HG03571 (cell line): ENCODE results near the gene KIF1C.
"Not testable (repeated sequence)": the region's sequence is repeated elsewhere in the genome, so short reads cannot be mapped to it uniquely, and the experiment has no call there.

ENCODE experiments used
- ATAC-seq: cut with Tn5 transposase; IDR thresholded peaks from one replicate; pipeline ENCODE4 v1.9.1; 2021; ENCODE audit not compliant: unreplicated experiment

The KIF1C gene

DNA sequence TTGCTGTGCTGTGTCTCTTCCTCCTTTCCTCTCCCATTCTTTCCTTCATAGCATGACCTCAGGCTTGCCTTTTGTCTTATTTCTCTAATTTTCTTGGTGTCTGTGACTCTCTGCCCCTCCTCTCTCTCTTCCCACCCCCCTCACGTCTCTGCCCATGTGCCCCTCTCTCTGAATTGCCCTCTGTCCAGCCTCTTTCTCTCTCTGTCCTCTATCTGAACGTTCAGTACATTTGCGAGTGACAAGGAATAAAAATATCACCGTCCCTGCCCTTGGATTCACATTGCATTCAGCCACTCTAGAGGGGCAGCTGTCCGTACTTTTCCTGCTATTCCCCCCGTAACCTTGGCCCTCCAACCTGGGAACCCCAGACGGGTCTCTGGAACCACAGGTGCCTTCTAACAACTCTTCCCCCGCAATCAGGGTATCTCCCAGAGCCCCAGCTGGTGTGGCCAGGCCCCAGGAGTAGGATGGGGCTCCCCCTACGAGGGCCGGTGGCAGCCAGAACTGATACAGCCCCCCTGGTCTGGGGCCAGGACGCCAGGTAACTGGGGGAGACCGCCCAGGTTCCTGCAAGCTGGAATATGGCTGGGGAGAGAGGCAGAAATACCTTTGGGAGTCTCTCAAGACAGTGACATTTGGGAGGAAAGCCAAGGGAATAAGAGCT, 1.8 kb downstream of the KIF1C start:
- no peak for ATAC-seq

DNA sequence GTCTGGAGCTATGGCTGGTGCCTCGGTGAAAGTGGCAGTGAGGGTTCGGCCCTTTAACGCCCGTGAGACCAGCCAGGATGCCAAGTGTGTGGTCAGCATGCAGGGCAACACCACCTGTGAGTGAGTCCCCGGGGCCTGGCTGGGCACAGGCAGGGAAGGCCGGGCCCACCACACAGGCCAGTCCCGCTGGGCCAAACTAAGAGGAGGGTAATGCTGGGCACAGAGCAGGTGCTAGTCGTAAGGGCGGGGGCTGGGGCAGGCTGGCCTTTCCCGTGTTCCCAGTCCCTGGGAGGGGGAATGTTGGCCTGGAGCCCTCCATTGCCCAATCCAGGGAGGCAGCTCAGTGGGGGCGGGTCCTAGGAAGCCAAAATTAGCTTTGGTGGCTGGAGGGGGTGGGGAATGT, 2.5 kb downstream of the KIF1C start:
- ATAC-seq: no peak

DNA sequence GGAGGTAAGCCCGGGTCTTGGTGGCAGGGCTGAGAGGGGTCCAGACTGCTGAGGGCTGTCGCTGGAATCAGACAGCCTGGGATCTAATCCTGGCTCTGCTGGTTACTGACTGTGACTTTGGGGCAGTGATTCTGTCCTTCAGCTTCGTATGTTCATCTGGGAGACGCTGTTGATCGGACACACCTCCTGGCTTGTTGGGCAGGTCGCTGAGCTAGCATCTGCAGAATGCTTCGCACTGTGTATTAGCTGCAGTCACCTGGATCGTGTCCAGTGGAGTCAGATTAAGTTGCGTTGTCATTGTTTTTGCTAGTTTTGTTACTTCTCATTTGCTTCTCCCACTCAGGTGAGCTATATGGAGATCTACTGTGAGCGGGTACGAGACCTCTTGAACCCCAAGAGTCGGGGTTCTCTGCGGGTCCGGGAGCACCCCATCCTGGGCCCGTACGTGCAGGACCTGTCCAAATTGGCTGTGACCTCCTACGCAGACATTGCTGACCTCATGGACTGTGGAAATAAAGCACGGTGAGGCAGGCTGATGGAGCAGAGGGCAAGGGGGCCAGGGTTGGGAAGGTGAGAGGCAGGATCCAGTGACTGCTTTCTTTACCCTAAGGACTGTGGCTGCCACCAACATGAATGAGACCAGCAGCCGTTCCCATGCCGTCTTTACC, 4.5 kb downstream of the KIF1C start:
- no peak for ATAC-seq

DNA sequence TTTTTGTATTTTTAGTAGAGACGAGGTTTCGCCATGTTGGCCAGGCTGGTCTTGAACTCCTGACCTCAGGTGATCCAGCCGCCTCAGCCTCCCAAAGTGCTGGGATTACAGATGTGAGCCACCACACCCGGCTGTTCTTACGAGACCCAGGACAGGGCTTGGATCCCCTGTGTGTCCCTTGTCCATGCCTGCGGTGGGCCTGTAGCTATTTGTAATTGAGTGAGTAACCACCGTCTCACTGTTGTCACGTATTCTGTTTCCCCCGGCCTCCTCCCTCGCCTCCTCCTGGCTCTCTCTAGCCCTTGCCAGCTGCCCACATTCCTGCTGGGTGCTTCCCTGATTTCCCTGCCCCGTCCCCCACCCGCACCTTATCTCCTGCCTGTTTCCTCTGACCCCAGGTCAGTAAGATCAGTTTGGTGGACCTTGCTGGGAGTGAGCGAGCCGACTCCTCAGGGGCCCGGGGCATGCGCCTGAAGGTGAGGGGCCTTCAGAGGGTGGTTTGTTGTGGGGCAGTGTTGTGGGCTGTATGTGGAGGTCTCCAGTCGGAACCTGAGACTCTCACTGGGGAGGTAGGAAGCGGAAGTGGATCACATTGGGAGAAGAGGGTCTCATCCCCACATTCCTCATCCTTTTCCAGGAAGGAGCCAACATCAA, 5.6 kb downstream of the KIF1C start:
- ATAC-seq: no peak

DNA sequence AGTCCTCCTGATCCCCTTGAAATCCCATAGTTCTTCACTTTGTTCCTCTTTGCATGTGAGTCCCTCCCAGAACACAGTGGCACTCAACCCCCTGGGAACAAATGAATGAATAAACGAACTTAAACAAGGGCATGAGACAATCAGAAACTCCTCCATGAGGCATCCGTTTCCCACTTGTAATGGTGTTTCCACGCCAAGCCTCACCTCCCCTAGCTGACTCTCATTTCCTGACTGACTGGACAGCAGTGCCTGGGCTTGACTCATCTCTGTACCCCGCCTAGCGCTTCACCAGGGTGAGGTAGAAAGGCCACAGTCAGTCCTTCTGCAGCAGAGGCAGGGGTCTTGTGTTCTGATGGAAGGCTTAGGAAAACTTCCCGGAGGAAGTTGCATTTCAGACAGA, 14.2 kb downstream of the KIF1C start:
- no peak for ATAC-seq

DNA sequence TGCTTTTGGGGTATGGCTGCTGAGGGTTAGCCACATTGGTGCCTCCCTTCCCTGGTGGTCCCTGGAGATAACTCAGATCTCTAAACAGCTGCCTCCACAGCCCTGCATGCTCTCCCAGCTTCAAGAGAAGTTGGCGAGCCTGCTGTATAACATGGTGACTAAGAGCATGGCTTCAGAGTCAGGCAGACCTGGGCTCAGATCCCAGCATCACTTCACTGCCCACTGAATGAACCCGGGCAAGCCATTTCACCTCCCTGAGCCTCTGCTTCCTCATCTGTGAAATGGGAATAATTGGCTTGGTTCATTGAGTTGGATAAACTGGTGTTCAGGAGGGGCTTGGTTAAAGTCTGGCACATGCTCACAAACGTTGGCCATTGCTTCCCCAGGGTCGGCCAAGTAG, 16.6 kb downstream of the KIF1C start:
- ATAC-seq: no peak

DNA sequence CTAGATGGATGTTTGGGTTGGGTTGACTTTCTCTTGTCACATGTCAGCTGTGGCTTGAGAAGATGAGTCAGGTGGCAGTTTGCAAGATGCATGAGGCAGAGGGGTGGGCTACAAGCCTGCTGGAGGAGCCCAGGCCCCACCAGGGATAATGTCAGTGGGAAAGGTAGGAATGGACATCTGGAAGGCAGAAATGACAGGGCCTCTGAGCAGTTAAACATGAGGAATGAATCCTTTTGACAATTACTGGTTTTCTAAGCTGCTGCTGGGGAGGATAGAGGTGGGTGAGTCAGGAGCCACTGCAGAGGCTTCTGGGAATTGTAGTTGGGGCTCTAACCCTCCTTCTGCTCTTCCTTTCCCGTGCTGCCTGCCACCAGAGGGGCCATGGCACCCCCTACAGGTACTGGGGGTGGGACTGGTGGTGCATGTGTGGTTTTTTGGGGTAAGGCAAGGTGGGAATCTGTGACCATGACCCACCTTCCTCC, 21.8 kb downstream of the KIF1C start:
- no peak for ATAC-seq

DNA sequence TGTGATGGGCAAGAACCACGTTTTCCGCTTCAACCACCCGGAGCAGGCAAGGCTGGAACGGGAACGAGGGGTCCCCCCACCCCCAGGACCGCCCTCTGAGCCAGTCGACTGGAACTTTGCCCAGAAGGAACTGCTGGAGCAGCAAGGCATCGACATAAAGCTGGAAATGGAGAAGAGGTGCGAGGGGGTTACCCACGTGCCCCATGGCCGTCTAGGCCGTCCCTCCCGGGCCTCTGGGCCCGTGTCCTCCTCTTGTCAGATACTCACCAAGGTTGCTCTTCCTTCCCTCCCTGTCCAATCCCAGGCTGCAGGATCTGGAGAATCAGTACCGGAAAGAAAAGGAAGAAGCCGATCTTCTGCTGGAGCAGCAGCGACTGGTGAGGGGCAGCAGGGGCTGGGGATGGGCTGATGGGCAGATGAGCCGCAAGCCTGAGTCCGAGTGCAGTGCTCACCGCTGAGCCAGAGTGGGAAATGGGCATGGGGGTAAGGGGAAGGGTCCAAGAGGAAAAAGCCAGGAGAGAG, 22.8 kb downstream of the KIF1C start:
- ATAC-seq: no peak

DNA sequence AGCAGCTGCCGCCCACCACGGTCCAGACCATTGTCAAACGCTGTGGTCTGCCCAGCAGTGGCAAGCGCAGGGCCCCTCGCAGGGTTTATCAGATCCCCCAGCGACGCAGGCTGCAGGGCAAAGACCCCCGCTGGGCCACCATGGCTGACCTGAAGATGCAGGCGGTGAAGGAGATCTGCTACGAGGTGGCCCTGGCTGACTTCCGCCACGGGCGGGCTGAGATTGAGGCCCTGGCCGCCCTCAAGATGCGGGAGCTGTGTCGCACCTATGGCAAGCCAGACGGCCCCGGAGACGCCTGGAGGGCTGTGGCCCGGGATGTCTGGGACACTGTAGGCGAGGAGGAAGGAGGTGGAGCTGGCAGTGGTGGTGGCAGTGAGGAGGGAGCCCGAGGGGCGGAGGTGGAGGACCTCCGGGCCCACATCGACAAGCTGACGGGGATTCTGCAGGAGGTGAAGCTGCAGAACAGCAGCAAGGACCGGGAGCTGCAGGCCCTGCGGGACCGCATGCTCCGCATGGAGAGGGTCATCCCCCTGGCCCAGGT, 24.5 kb downstream of the KIF1C start:
- no peak for ATAC-seq

DNA sequence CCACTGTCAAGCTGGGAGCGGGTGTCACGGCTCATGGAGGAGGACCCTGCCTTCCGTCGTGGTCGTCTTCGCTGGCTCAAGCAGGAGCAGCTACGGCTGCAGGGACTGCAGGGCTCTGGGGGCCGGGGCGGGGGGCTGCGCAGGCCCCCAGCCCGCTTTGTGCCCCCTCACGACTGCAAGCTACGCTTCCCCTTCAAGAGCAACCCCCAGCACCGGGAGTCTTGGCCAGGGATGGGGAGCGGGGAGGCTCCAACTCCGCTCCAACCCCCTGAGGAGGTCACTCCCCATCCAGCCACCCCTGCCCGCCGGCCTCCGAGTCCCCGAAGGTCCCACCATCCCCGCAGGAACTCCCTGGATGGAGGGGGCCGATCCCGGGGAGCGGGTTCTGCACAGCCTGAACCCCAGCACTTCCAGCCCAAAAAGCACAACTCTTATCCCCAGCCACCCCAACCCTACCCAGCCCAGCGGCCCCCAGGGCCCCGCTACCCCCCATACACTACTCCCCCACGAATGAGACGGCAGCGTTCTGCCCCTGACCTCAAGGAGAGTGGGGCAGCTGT, 25.9 kb downstream of the KIF1C start:
- no peak for ATAC-seq

DNA sequence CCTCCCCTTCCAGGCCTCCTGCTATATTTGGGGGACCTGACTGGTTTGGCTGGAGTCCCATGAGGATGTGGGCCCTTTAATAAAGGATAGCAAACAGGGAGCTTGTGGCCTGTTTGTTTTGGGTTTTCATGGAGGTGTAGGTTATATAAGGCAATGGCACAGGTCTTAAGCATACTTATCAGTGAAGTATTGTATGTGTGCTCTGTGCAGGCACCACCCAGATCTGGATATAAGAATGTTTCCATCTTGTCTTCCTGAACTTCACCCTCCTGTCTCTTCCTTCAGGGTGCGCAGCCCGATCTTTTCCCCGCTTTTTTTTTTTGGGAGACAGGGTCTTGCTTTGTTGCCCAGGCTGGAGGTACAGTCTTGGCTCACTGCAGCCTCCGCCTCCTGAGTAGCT, 26.9 kb downstream of the KIF1C start:
- no peak for ATAC-seq

DNA sequence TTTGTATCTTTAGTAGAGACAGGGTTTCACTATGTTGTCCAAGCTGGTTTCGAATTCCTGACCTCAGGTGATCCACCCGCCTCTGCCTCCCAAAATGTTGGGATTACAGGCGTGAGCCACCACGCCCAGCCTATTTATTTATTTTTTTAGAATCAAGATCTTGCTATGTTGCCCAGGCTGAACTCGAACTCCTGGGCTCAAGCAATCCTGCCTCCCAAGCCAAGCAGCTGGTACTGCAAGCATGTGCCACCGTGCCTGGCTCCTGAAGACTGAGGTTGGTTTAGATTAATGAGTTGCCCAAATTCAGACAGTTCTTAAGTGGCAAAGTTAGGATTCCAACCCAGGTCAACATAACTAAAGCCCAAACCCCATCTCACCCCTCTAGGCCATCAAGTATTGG, 29.5 kb downstream of the KIF1C start:
- ATAC-seq: no peak

DNA sequence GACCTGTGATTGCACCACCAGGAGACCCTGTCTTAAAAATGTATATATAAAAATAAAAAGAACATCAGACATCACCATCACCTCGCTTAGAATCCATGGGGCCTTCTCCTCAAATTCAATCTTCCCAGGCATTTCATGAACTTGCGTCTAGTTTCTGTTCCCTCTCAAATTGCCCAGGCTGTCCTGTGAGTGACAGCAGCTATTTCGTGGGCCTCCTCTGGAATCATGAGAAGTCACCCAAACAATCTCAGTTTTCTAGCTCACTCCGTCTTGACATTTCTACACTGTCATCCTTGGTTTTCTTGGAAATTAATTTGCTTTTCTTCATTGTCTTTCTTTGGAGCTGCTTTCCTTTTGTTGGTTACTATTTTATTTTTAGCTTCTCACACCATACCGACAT, 30.2 kb downstream of the KIF1C start:
- ATAC-seq: no peak

DNA sequence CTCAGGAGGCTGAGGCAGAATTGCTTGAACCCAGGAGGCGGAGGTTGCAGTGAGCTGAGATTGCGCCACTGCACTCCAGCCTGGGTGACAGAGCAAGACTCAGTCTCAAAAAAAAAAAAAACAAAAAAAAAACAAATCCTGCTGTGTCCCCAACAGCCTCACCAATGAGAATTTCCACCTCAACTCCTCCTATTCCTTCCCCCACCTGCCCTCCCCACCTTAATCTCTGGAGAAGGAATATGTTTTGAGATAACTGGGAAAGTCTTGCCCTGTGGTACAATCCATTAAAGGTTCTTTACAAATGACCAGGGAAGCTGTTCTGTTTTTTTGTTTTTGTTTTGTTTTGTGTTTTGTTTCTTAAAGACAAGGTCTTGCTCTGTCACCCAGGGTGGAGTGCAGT, 32.4 kb downstream of the KIF1C start:
- not testable (repeated sequence) for ATAC-seq

DNA sequence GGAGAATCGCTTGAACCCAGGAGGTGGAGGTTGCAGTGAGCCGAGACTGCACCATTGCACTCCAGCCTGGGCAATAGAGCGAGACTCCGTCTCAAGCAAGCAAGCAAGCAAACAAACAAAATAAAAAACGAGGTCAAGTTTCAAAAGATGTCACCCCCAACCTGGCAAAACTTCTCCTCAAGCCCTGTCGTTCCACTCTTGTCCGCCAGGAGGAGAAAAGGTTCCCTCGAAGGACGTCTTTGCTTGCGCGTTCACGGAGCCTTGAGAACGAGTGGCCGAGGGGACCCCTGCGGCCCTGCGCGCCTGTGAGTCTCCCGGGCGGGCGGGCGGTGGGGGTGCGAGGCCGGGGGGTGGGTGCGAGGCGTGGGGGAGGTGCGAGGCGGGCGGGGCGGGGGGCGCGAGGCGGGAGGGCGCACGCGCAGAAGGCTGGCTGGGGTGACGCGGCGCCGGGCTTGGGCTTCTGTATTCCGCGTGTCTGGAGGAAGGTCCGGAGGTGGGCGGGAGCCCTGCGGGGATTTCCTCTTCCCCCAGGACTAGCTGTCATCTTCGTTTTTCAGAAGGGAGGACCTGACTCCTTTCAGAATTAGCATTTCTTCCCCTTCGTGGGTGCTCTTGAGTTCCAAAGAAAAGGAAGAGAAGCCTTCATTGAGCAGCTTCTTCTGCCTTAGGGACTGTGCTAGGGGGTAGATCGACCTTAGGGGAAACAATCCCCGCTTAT, 33.8 kb downstream of the KIF1C start:
- ATAC-seq: no peak

DNA sequence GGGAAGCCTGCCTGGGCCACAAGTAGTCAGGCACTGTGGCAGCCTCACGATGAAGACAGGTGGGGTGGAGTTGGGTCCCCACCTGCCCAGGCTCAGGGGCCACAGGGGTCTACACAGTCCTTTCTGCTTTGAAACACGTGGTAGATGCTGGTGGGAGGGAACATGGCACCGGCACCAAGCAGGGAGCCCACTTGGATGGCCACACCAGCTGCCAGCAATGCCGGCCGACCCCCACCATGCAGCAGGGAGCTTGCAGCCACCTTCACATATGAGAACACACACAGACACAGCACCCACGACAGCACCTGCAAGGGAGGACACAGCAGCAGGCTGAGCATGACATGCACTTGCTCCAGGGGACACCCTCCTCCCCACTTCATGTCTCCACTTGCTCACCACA, 35.1 kb downstream of the KIF1C start:
- ATAC-seq: no peak

DNA sequence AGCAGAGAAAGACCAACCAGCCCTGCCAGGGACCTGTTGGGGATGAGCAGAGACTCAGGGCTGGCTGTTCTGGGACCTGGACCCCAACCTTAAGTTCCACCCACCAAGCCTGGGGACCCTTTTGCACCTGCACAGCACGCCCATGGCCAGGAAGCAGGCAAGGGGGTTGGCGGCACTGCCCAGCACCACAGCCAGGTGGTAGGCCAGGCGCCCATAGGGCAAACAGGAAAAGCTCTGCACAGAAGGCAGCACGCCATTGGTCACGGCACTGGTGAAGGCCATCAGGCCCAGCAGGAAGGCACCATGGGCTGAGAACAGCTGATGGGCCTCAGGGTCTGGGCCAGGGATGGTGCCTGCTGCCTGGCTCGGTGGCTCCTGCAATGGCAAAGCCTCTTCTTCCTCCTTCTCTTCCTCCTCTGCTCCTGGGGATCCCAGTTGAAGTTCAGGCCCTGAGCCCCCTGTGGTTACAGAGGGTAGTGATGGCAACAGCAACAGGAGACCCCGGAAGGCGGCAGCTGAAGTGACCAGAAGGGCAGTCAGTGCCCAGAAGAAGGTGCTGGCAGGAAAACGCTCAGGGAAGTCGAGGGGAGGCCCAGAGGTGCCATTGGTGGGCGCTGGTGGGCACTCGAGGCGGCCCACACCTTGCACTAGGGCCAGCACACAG, 35.7 kb downstream of the KIF1C start:
- ATAC-seq: no peak

DNA sequence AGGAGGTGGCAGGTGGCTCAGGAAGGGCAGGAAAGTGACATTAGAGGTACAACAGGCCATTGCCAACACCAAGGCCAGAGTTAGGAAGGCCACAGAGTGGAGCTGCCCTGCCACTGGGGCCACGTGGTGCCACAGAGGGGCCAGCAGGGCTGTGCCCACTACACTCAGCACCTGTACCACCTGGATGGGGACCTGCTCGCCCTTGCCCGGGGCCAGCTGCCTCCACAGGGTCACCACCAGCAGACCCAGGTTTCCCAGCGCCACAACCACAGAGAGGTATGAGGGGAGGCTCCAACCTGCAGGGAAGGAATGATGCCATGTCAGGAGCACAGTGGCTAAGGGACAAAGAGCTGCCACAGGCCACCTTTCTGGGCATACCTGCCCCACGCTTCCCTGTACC, 36.3 kb downstream of the KIF1C start:
- no peak for ATAC-seq

DNA sequence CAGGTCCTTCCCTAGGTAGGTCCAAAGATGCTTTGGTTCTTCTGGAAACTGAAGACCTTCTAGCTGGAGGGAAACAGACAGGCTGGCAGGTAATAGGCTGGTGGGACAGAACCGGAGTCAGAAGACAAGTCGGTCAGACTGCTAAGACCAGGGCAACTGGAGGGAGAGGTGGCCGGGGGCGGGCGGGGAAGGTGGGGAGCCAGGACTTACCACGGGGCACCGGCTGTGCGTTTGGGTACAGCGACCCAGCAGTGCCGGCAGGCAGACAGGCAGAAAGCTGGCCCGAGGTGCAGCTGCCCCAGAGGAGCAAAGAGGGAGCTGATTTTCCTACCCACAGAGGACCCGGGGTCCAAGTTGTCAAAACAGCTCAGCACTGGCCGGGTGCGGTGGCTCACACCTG, 36.9 kb downstream of the KIF1C start:
- ATAC-seq: no peak

DNA sequence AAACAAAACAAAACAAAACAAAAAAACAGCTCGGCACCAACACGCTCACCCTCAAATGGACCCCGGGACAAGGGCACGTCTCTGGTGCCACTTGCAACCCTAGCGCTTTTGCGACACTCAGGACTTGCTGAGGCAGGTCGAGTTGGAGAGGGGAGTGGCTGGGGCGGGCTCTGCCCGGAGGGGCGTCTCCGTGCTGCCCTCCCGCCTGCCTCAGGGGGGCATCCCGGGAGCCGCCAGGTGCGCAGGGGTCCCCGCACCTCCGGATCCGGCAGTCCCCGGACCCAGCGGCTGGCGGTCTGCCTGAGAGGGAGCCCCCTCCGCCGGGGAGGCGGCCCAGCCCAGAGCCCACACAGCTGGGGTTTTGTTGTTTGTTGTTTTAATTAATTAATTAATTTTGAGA, 37.6 kb downstream of the KIF1C start, which contains the start of gene SLC52A1:
TSS of gene SLC52A1 (minus strand) at position 112 of the 400 bp plus-strand sequence. CDS start 820 bp downstream, outside the sequence.
- ATAC-seq: no peak
